Natural killer cell (primary cell): ENCODE data around the gene LYSET. TPM values are rescaled to one million over a fixed set of nuclear protein-coding genes. Genes with fewer than 3 reads are reported as not detected.

Experiments
- ATAC-seq, 3 donors: fragments of 150-1000 bp in 2 of 3; fragments of 200-7000 bp in 1 of 3; cut with Tn5 transposase; 1 replicate in 1 of 3; 2 replicates in 2 of 3; pipeline ENCODE4 v1.10.0; 2021; ENCODE audit warnings: mild to moderate bottlenecking in 2 of 3, moderate library complexity in 2 of 3
- DNase-seq, 2 donors: peaks; one replicate each; pipeline versions ENCODE4 v3.0.0 to v3.0.0-alpha.2; 2013 to 2021; ENCODE audit warnings: mixed read lengths in 1 of 2
- H3K27ac ChIP-seq: one replicate; pipeline ENCODE4 v1.5.1; 2013; ENCODE audit warnings: mild to moderate bottlenecking, low read length
- H3K27me3 ChIP-seq: one replicate; pipeline ENCODE4 v1.6.1; 2013; ENCODE audit warnings: low read length; ENCODE audit not compliant: control insufficient read depth, insufficient read depth
- H3K36me3 ChIP-seq: one replicate; pipeline ENCODE4 v1.6.1; 2013; ENCODE audit warnings: low read length; ENCODE audit not compliant: control insufficient read depth, insufficient read depth
- H3K4me1 ChIP-seq: one replicate; pipeline ENCODE4 v1.6.1; 2013; ENCODE audit warnings: low read length; ENCODE audit not compliant: control insufficient read depth, insufficient read depth
- H3K4me3 ChIP-seq: one replicate; pipeline ENCODE4 v1.5.1; 2013; ENCODE audit warnings: low read length
- H3K9me3 ChIP-seq: one replicate; pipeline ENCODE4 v1.6.1; 2013; ENCODE audit warnings: low read length; ENCODE audit not compliant: control insufficient read depth, insufficient read depth
- H3K27ac Mint-ChIP-seq, 2 donors: one replicate each; pipeline ENCODE4 v1.8.0; 2022; ENCODE audit warnings: mild to moderate bottlenecking in 2 of 2, mixed read lengths in 2 of 2, moderate library complexity in 1 of 2
- H3K27me3 Mint-ChIP-seq, 2 donors: one replicate each; pipeline ENCODE4 v1.8.0; 2022; ENCODE audit warnings: low read depth in 2 of 2, mixed read lengths in 2 of 2
- H3K36me3 Mint-ChIP-seq: one replicate; pipeline ENCODE4 v1.8.0; 2022; ENCODE audit warnings: mixed read lengths
- H3K4me1 Mint-ChIP-seq, 2 donors: one replicate each; pipeline ENCODE4 v1.8.0; 2022; ENCODE audit warnings: mixed read lengths in 2 of 2
- H3K4me3 Mint-ChIP-seq: one replicate; pipeline ENCODE4 v1.8.0; 2022; ENCODE audit warnings: mild to moderate bottlenecking, moderate library complexity, mixed read lengths
- H3K9me3 Mint-ChIP-seq, 2 donors: one replicate each; pipeline ENCODE4 v1.8.0; 2022; ENCODE audit warnings: mixed read lengths in 2 of 2
- CTCF ChIP-seq: fragments of 200-600 bp; IDR thresholded peaks from one replicate; pipeline ENCODE4 v1.8.0; 2022; ENCODE audit warnings: antibody characterized with exemption
- WGBS: methylation state at CpG from one replicate; pipeline ENCODE4 v1.1.7; 2013; ENCODE audit warnings: missing lambda C conversion rate; ENCODE audit not compliant: insufficient coverage; 5-methylcytosine and 5-hydroxymethylcytosine counted together
- intact Hi-C: fragments of 100-400 bp; cut with micrococcal nuclease; formaldehyde crosslinking; loops from one replicate; pipeline ENCODE4 v1.14.2; 2022
- total RNA-seq, 4 donors: library from RNA; stranded (reverse); fragments of 120-200 nt in 1 of 4; gene quantifications; one replicate each; pipeline versions ENCODE4 v1.2.3 to v1.2.4, GENCODE V29; 2013 to 2022

The LYSET gene
- total RNA-seq, 3 donors from 2014 or later (not counting 1 experiment from before 2014, with no cell fraction given) = 6.1 to 13.1 (median 9.0) TPM

GRCh38 chr14:93150227-93151208, 34.6 kb upstream of the LYSET start:
- Mint-ChIP-seq H3K4me1 (peaks cover 0 to 6% of the 10 kb centered on the region in 2 donors), H3K36me3 (no peaks in the 10 kb centered on the region), H3K27me3 (no peaks in the 10 kb centered on the region), H3K9me3 (no peaks in the 10 kb centered on the region), H3K4me3 (no peak overlapping the region), H3K27ac (no peak overlapping the region)
- H3K27me3 ChIP-seq = no peaks in the 10 kb centered on the region
- H3K9me3 ChIP-seq = no peaks in the 10 kb centered on the region
- no peaks in the 10 kb centered on the region for H3K4me1 ChIP-seq
- no peak for TF ChIP-seq CTCF
- no peak overlapping the region for H3K4me3 ChIP-seq
- ATAC-seq (no peak), DNase-seq (no peak)
- no peak overlapping the region for H3K27ac ChIP-seq
- 65% methylated on average over 15 of the region's 16 CpGs for WGBS
- no peaks in the 10 kb centered on the region for H3K36me3 ChIP-seq
- intact Hi-C loops = no loop called here

GRCh38 chr14:93153121-93153520, 32.0 kb upstream of the LYSET start:
- intact Hi-C loops = no loop called here
- Histone ChIP-seq H3K27me3 (no peaks in the 10 kb centered on the region), H3K4me1 (no peaks in the 10 kb centered on the region), H3K27ac (no peak overlapping the region), H3K4me3 (no peak overlapping the region), H3K9me3 (no peaks in the 10 kb centered on the region), H3K36me3 (no peaks in the 10 kb centered on the region)
- no peak for ATAC-seq
- 70% methylated on average over 7 of the region's 7 CpGs for WGBS
- no peak overlapping the region for H3K4me3 Mint-ChIP-seq
- no peak for TF ChIP-seq CTCF
- no peaks in the 10 kb centered on the region for H3K9me3 Mint-ChIP-seq
- DNase-seq = no peak
- H3K4me1 Mint-ChIP-seq = peaks cover 0 to 6% of the 10 kb centered on the region in 2 donors
- H3K27ac Mint-ChIP-seq = no peak overlapping the region
- H3K27me3 Mint-ChIP-seq = no peaks in the 10 kb centered on the region
- H3K36me3 Mint-ChIP-seq = no peaks in the 10 kb centered on the region

GRCh38 chr14:93155667-93156066, 29.4 kb upstream of the LYSET start:
- no peak overlapping the region for H3K4me3 Mint-ChIP-seq
- intact Hi-C loops = no loop called here
- no peak overlapping the region for H3K27ac ChIP-seq
- H3K4me1 Mint-ChIP-seq = peaks cover 0 to under 1% of the 10 kb centered on the region in 2 donors
- no peaks in the 10 kb centered on the region for H3K27me3 ChIP-seq
- H3K9me3 Mint-ChIP-seq = no peaks in the 10 kb centered on the region
- H3K36me3 ChIP-seq = no peaks in the 10 kb centered on the region
- TF ChIP-seq CTCF = no peak
- no peak overlapping the region for H3K27ac Mint-ChIP-seq
- no peak for ATAC-seq
- 100% methylated on average over 2 of the region's 2 CpGs for WGBS
- H3K9me3 ChIP-seq = no peaks in the 10 kb centered on the region
- H3K27me3 Mint-ChIP-seq = no peaks in the 10 kb centered on the region
- H3K4me3 ChIP-seq = no peak overlapping the region
- no peaks in the 10 kb centered on the region for H3K4me1 ChIP-seq
- DNase-seq = no peak
- no peaks in the 10 kb centered on the region for H3K36me3 Mint-ChIP-seq
